HepG2 (cell line): ENCODE data around the gene DYDC2. TPM values are rescaled to one million over a fixed set of nuclear protein-coding genes. Genes with fewer than 3 reads are reported as not detected.

Experiments
- ARHGAP35 ChIP-seq: sonication (generic); formaldehyde crosslinking; IDR thresholded peaks from 2 replicates; pipeline ENCODE4 v1.9.0; 2022; ENCODE audit warnings: mild to moderate bottlenecking, inconsistent platforms, moderate library complexity, missing genetic modification reagents, borderline replicate concordance
- ETV5 ChIP-seq: IDR thresholded peaks from 2 replicates; pipeline ENCODE4 v1.6.1; 2018; ENCODE audit warnings: missing biosample characterization, missing genetic modification reagents, inconsistent platforms, borderline replicate concordance
- NFIC ChIP-seq: IDR thresholded peaks from 2 replicates; pipeline ENCODE4 v1.6.1; 2012; ENCODE audit warnings: mild to moderate bottlenecking, low read length, inconsistent platforms
- RCOR2 ChIP-seq: IDR thresholded peaks from 2 replicates; pipeline ENCODE4 v1.6.1; 2016; ENCODE audit warnings: missing biosample characterization, missing genetic modification reagents
- SUZ12 ChIP-seq: fragments of 150-350 bp; IDR thresholded peaks from 2 replicates; pipeline ENCODE4 v1.6.1; 2014; ENCODE audit warnings: low read depth, low read length
- ZNF101 ChIP-seq: sonication (generic); formaldehyde crosslinking; IDR thresholded peaks from 2 replicates; pipeline ENCODE4 v1.4.0; 2020; ENCODE audit warnings: mild to moderate bottlenecking, low read depth, missing genetic modification reagents, borderline replicate concordance
- ZNF383 ChIP-seq: sonication (generic); formaldehyde crosslinking; IDR thresholded peaks from 2 replicates; pipeline ENCODE4 v1.4.0; 2020; ENCODE audit warnings: missing genetic modification reagents, mild to moderate bottlenecking, borderline replicate concordance
- ZSCAN31 ChIP-seq: sonication (generic); formaldehyde crosslinking; IDR thresholded peaks from 2 replicates; pipeline ENCODE4 v1.5.0; 2020; ENCODE audit warnings: low read depth, mild to moderate bottlenecking, missing genetic modification reagents
- polyA plus RNA-seq, 8 experiments: library from polyadenylated mRNA; depleted of rRNA in 3 of 8; stranded (reverse) in 7 of 8; unstranded in 1 of 8; fragments of >200 nt; fragmentation: Illumina TruSeq in 4 of 8; extraction: Trizol in 4 of 8; gene quantifications; 2 replicates each; pipeline versions ENCODE4 v1.2.1 to v1.2.3, GENCODE V29; 2011 to 2016; ENCODE audit warnings: low read depth in 4 of 8, missing spikeins in 1 of 8, mixed read lengths in 1 of 8; ENCODE audit not compliant: insufficient read depth in 1 of 8
- total RNA-seq, 5 experiments: library from RNA; depleted of rRNA; stranded (reverse); fragments of >200 nt; fragmentation: Illumina TruSeq; extraction: Trizol; gene quantifications; 2 replicates each; pipeline ENCODE4 v1.2.3, GENCODE V29; 2016; ENCODE audit warnings: low read depth in 1 of 5
- TF ChIP-seq, protein P1 (sequence below): sonication (generic); formaldehyde crosslinking; IDR thresholded peaks from one replicate; pipeline ENCODE4 v1.5.1; 2020; ENCODE audit warnings: mild to moderate bottlenecking, missing genetic modification reagents; ENCODE audit errors: not compliant biosample characterization
- TF ChIP-seq, protein P2 (sequence below), 2 experiments: fragments of 450-650 bp in 1 of 2; sonication (generic) in 1 of 2; formaldehyde crosslinking; IDR thresholded peaks; 2 replicates each; pipeline versions ENCODE4 v1.5.0 to v1.8.0; 2020 to 2022; ENCODE audit warnings: mild to moderate bottlenecking in 1 of 2, missing genetic modification reagents in 1 of 2
- TF ChIP-seq, protein P3 (sequence below): sonication (generic); formaldehyde crosslinking; IDR thresholded peaks from 2 replicates; pipeline ENCODE4 v1.5.1; 2020; ENCODE audit warnings: mild to moderate bottlenecking, missing genetic modification reagents
- TF ChIP-seq, protein P4 (sequence below): sonication (generic); formaldehyde crosslinking; conservative IDR thresholded peaks from 2 replicates; pipeline ENCODE4 v1.4.0; 2020; ENCODE audit warnings: missing genetic modification reagents

Gene DYDC2
- total and polyA plus RNA-seq, 2 of the 13 experiments (the other 11 are each of a cell fraction or from before 2014, with no cell fraction given), result 0.98 to 2.3 TPM

DNA sequence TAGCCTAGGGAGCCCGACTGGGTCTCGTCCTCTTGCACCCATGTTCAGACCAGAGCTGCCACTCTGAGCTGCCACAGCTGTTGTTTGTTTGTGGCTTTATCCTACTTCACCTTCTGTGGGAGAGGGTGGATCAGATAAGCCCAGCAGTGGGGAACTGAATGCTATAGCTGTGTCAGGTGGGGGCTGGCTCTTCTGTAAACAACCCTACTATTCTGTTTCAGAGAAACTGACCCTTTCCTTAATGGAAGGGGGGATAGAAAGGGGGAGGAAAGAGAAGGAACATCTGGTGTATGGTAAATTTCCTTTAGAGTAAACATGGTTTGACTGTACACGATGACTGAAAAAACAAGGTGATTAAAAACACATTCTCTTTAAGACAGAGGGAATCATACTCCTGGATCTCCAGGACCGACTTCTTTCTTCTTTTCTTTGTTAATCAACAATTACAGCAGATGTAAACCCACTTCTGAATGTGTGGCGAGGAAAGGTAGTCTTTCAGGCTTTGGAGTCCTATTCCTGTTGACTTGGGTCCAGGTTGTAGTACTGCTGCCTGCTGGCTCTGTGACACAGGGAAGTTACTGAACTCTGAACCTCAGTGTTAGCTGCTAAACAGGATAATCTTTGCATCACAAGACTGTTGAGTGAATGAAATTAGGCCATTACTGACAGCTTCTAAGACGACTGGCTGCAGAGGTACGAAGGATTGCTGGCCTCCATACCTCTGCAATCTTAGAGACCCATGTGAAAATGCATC lies 57.7 kb downstream of the DYDC2 start (continued):
- TF ChIP-seq ARHGAP35 (no peak), ZSCAN31 (CRISPR knock-in tag) (0 out of 2 replicates have a peak, but pooled peaks have one; percentile 62), ZNF383 (no peak), NFIC (no peak), RCOR2 (CRISPR knock-in tag) (peak; percentile 53; the same call in 1 of the 2 replicates), ETV5 (CRISPR knock-in tag) (peak; percentile 31; the same call in 1 of the 2 replicates), ZNF101 (CRISPR knock-in tag) (no peak), SUZ12 (no peak)
- TF ChIP-seq, protein P1, sequence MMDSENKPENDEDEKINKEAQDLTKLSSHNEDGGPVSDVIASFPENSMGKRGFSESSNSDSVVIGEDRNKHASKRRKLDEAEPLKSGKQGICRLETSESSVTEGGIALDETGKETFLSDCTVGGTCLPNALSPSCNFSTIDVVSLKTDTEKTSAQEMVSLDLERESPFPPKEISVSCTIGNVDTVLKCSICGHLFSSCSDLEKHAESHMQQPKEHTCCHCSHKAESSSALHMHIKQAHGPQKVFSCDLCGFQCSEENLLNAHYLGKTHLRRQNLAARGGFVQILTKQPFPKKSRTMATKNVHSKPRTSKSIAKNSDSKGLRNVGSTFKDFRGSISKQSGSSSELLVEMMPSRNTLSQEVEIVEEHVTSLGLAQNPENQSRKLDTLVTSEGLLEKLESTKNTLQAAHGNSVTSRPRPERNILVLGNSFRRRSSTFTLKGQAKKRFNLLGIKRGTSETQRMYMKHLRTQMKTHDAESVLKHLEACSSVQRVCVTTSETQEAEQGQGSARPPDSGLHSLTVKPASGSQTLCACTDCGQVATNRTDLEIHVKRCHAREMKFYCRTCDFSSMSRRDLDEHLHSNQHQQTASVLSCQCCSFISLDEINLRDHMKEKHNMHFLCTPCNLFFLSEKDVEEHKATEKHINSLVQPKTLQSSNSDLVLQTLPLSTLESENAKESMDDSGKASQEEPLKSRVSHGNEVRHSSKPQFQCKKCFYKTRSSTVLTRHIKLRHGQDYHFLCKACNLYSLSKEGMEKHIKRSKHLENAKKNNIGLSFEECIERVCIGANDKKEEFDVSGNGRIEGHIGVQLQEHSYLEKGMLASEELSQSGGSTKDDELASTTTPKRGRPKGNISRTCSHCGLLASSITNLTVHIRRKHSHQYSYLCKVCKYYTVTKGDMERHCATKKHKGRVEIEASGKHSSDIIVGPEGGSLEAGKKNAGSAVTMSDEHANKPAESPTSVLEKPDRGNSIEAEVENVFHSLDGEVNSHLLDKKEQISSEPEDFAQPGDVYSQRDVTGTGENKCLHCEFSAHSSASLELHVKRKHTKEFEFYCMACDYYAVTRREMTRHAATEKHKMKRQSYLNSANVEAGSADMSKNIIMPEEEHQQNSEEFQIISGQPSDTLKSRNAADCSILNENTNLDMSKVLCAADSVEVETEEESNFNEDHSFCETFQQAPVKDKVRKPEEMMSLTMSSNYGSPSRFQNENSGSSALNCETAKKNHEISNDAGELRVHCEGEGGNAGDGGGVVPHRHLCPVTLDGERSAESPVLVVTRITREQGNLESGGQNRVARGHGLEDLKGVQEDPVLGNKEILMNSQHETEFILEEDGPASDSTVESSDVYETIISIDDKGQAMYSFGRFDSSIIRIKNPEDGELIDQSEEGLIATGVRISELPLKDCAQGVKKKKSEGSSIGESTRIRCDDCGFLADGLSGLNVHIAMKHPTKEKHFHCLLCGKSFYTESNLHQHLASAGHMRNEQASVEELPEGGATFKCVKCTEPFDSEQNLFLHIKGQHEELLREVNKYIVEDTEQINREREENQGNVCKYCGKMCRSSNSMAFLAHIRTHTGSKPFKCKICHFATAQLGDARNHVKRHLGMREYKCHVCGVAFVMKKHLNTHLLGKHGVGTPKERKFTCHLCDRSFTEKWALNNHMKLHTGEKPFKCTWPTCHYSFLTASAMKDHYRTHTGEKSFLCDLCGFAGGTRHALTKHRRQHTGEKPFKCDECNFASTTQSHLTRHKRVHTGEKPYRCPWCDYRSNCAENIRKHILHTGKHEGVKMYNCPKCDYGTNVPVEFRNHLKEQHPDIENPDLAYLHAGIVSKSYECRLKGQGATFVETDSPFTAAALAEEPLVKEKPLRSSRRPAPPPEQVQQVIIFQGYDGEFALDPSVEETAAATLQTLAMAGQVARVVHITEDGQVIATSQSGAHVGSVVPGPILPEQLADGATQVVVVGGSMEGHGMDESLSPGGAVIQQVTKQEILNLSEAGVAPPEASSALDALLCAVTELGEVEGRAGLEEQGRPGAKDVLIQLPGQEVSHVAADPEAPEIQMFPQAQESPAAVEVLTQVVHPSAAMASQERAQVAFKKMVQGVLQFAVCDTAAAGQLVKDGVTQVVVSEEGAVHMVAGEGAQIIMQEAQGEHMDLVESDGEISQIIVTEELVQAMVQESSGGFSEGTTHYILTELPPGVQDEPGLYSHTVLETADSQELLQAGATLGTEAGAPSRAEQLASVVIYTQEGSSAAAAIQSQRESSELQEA (CRISPR knock-in tag), result no peak
- TF ChIP-seq, protein P2, sequence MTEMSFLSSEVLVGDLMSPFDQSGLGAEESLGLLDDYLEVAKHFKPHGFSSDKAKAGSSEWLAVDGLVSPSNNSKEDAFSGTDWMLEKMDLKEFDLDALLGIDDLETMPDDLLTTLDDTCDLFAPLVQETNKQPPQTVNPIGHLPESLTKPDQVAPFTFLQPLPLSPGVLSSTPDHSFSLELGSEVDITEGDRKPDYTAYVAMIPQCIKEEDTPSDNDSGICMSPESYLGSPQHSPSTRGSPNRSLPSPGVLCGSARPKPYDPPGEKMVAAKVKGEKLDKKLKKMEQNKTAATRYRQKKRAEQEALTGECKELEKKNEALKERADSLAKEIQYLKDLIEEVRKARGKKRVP (CRISPR knock-in tag; IDR thresholded peaks at IDR 0.05), result no peak
- TF ChIP-seq, protein P3, sequence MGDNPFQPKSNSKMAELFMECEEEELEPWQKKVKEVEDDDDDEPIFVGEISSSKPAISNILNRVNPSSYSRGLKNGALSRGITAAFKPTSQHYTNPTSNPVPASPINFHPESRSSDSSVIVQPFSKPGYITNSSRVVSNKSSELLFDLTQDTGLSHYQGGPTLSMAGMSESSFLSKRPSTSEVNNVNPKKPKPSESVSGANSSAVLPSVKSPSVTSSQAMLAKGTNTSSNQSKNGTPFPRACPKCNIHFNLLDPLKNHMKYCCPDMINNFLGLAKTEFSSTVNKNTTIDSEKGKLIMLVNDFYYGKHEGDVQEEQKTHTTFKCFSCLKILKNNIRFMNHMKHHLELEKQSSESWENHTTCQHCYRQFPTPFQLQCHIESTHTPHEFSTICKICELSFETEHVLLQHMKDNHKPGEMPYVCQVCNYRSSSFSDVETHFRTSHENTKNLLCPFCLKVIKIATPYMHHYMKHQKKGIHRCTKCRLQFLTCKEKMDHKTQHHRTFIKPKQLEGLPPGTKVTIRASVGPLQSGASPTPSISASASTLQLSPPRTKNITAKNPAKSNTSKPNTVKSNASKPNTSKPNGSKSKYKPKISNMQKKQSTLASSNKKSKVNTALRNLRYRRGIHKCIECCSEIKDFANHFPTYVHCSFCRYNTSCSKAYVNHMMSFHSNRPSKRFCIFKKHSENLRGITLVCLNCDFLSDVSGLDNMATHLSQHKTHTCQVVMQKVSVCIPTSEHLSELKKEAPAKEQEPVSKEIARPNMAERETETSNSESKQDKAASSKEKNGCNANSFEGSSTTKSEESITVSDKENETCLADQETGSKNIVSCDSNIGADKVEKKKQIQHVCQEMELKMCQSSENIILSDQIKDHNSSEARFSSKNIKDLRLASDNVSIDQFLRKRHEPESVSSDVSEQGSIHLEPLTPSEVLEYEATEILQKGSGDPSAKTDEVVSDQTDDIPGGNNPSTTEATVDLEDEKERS (CRISPR knock-in tag), result 0 out of 2 replicates have a peak, but pooled peaks have one; percentile 32
- TF ChIP-seq, protein P4, sequence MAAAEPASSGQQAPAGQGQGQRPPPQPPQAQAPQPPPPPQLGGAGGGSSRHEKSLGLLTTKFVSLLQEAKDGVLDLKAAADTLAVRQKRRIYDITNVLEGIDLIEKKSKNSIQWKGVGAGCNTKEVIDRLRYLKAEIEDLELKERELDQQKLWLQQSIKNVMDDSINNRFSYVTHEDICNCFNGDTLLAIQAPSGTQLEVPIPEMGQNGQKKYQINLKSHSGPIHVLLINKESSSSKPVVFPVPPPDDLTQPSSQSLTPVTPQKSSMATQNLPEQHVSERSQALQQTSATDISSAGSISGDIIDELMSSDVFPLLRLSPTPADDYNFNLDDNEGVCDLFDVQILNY (CRISPR knock-in tag), result no peak
